HG02840 (cell line): ENCODE measurements around the gene TPCN2.

Source experiments
- ATAC-seq: cut with Tn5 transposase; IDR thresholded peaks from one replicate; pipeline ENCODE4 v1.9.1; 2021; ENCODE audit warnings: mild to moderate bottlenecking, moderate library complexity, moderate number of reproducible peaks; ENCODE audit not compliant: unreplicated experiment, low FRiP score

Gene TPCN2

GRCh38 chr11:69107413-69107812 lies 58.7 kb downstream of the TPCN2 start:
- no peak for ATAC-seq

- ATAC-seq, result no peak
Observed at GRCh38 chr11:69108030-69108429, 59.3 kb downstream of the TPCN2 start.

- no peak for ATAC-seq
Observed at GRCh38 chr11:69108559-69108958, 59.8 kb downstream of the TPCN2 start.

GRCh38 chr11:69109101-69109500 lies 60.4 kb downstream of the TPCN2 start:
- no peak for ATAC-seq

- no peak for ATAC-seq
Observed at GRCh38 chr11:69110451-69110850, 61.7 kb downstream of the TPCN2 start.

- no peak for ATAC-seq
Observed at GRCh38 chr11:69111624-69112542, 63.2 kb downstream of the TPCN2 start.

- ATAC-seq, result no peak
Observed at GRCh38 chr11:69113226-69113625, 64.5 kb downstream of the TPCN2 start.

- no peak for ATAC-seq
Observed at GRCh38 chr11:69113646-69114340, 65.1 kb downstream of the TPCN2 start.

- ATAC-seq, result no peak
Observed at GRCh38 chr11:69114362-69114761, 65.6 kb downstream of the TPCN2 start.

GRCh38 chr11:69114811-69115523 lies 66.2 kb downstream of the TPCN2 start:
- ATAC-seq, result no peak

GRCh38 chr11:69115586-69116560 lies 67.1 kb downstream of the TPCN2 start:
- no peak for ATAC-seq

GRCh38 chr11:69116671-69117070 lies 67.9 kb downstream of the TPCN2 start:
- ATAC-seq, result no peak

GRCh38 chr11:69119190-69119589 lies 70.5 kb downstream of the TPCN2 start:
- ATAC-seq, result no peak

GRCh38 chr11:69120096-69120875 lies 71.6 kb downstream of the TPCN2 start:
- ATAC-seq, result no peak

- no peak for ATAC-seq
Observed at GRCh38 chr11:69121021-69121420, 72.3 kb downstream of the TPCN2 start.

GRCh38 chr11:69121621-69122325 lies 73.0 kb downstream of the TPCN2 start:
- no peak for ATAC-seq

GRCh38 chr11:69122326-69122629 lies 73.5 kb downstream of the TPCN2 start:
- no peak for ATAC-seq

GRCh38 chr11:69122630-69123431 lies 74.1 kb downstream of the TPCN2 start:
- no peak for ATAC-seq
